ENCODE results near the gene SPEN. TPM values are rescaled to one million over a fixed set of nuclear protein-coding genes. Genes with fewer than 3 reads are reported as not detected.

Gene SPEN
- total and polyA plus RNA-seq, 9 donors: 22.8 to 44.3 (median 33.3) TPM

GRCh38 chr1:15981679-15982078, 134.2 kb downstream of the SPEN start:
- no peaks in the 10 kb centered on the region for H3K4me1 ChIP-seq (ENCODE audit: control insufficient read depth, insufficient read depth, low read length)
- H3K4me3 ChIP-seq (ENCODE audit: low read length): no peak overlapping the region
- no peaks in the 10 kb centered on the region for H3K27me3 ChIP-seq (ENCODE audit: control insufficient read depth, insufficient read depth, low read length)
- no peaks in the 10 kb centered on the region for H3K36me3 ChIP-seq (ENCODE audit: control insufficient read depth, insufficient read depth, low read length)
- peaks cover 1% of the 10 kb centered on the region for H3K9me3 ChIP-seq (replicated peaks; ENCODE audit: control insufficient read depth, low read depth, low read length)
- no peak for DNase-seq
- WGBS (ENCODE audit: insufficient coverage): no CpG with 5 or more reads among the region's 3 CpGs
- H3K27ac ChIP-seq (ENCODE audit: low read length): no peak overlapping the region

- Histone ChIP-seq H3K36me3 (ENCODE audit: control insufficient read depth, insufficient read depth, low read length) (no peaks in the 10 kb centered on the region), H3K9me3 (replicated peaks; ENCODE audit: control insufficient read depth, low read depth, low read length) (no peaks in the 10 kb centered on the region), H3K27ac (ENCODE audit: low read length) (no peak overlapping the region), H3K27me3 (ENCODE audit: control insufficient read depth, insufficient read depth, low read length) (no peaks in the 10 kb centered on the region), H3K4me1 (ENCODE audit: control insufficient read depth, insufficient read depth, low read length) (no peaks in the 10 kb centered on the region), H3K4me3 (ENCODE audit: low read length) (no peak overlapping the region)
- 40% methylated on average over 1 of the region's 1 CpG for WGBS (ENCODE audit: insufficient coverage)
- DNase-seq: no peak
Observed at GRCh38 chr1:15983275-15983674, 135.8 kb downstream of the SPEN start.

DNA sequence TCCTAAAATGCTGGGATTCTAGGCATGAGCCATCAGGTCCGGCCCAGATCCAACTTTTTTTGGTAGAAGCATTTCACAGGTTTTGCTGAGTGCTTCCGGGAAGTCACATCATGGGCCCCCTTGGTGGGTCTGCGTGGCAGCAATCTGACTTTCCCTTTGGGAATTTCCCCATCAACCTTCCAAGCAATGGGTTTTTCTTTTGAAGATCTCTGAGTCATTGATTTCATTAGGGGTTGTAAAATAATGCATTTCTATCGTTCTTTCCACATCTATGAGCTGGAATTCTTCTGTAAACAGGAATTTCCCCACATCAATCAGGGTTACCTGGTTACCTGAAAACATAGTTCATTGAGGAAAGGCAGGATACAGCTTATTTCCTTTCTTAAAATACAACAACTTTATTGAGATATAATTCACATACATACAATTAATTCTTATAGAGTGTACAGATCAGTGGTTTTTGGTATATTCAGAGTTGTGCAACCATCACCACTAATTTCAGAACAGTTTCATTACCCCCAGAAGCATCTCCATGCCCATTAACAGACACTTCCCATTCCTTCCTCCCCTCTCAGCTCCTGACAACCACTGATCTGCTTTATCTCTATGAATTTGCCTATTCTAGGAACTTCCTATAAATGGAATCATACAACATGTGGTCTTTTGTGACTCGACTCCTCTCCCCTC, 138.2 kb downstream of the SPEN start:
- no peak for DNase-seq
- H3K36me3 ChIP-seq (ENCODE audit: control insufficient read depth, insufficient read depth, low read length): no peaks in the 10 kb centered on the region
- H3K27ac ChIP-seq (ENCODE audit: low read length): no peak overlapping the region
- peaks cover 2% of the 10 kb centered on the region for H3K27me3 ChIP-seq (ENCODE audit: control insufficient read depth, insufficient read depth, low read length)
- 78% methylated on average over 1 of the region's 5 CpGs for WGBS (ENCODE audit: insufficient coverage)
- H3K4me1 ChIP-seq (ENCODE audit: control insufficient read depth, insufficient read depth, low read length): no peaks in the 10 kb centered on the region
- no peak overlapping the region for H3K4me3 ChIP-seq (ENCODE audit: low read length)
- no peaks in the 10 kb centered on the region for H3K9me3 ChIP-seq (replicated peaks; ENCODE audit: control insufficient read depth, low read depth, low read length)

- H3K4me3 ChIP-seq (ENCODE audit: low read length): no peak overlapping the region
- DNase-seq: no peak
- WGBS (ENCODE audit: insufficient coverage): 78% methylated on average over 6 of the region's 13 CpGs
- H3K4me1 ChIP-seq (ENCODE audit: control insufficient read depth, insufficient read depth, low read length): no peaks in the 10 kb centered on the region
- H3K36me3 ChIP-seq (ENCODE audit: control insufficient read depth, insufficient read depth, low read length): no peaks in the 10 kb centered on the region
- no peak overlapping the region for H3K27ac ChIP-seq (ENCODE audit: low read length)
- H3K9me3 ChIP-seq (replicated peaks; ENCODE audit: control insufficient read depth, low read depth, low read length): no peaks in the 10 kb centered on the region
- peaks cover 2% of the 10 kb centered on the region for H3K27me3 ChIP-seq (ENCODE audit: control insufficient read depth, insufficient read depth, low read length)
Observed at GRCh38 chr1:15988856-15989736, 141.6 kb downstream of the SPEN start.

GRCh38 chr1:15989776-15990175, 142.3 kb downstream of the SPEN start:
- 84% methylated on average over 8 of the region's 9 CpGs for WGBS (ENCODE audit: insufficient coverage)
- H3K4me1 ChIP-seq (ENCODE audit: control insufficient read depth, insufficient read depth, low read length): no peaks in the 10 kb centered on the region
- no peaks in the 10 kb centered on the region for H3K9me3 ChIP-seq (replicated peaks; ENCODE audit: control insufficient read depth, low read depth, low read length)
- no peak overlapping the region for H3K27ac ChIP-seq (ENCODE audit: low read length)
- H3K36me3 ChIP-seq (ENCODE audit: control insufficient read depth, insufficient read depth, low read length): no peaks in the 10 kb centered on the region
- no peak overlapping the region for H3K4me3 ChIP-seq (ENCODE audit: low read length)
- peaks cover 2% of the 10 kb centered on the region for H3K27me3 ChIP-seq (ENCODE audit: control insufficient read depth, insufficient read depth, low read length)
- DNase-seq: no peak

Other genes with a start within 250 kb of the SPEN start
- 20.6 TPM for gene DDI2, start 230.2 kb upstream of the SPEN start, total RNA-seq
- gene DDI2, start 230.2 kb upstream of the SPEN start, polyA plus RNA-seq (ENCODE audit: insufficient read depth in 1 of 8, insufficient read length in 8 of 8, low replicate concordance in 1 of 8): 10 to 100 TPM; 12.3 to 24.1 (median 18.2) TPM
- gene PLEKHM2, start 163.4 kb upstream of the SPEN start, total RNA-seq: 29.9 TPM
- 10 to 100 TPM; 40.2 to 55.6 (median 51.1) TPM for gene PLEKHM2, start 163.4 kb upstream of the SPEN start, polyA plus RNA-seq (ENCODE audit: insufficient read depth in 1 of 8, insufficient read length in 8 of 8, low replicate concordance in 1 of 8)
- 5.8 TPM for gene SLC25A34, start 111.4 kb upstream of the SPEN start, total RNA-seq
- 1 to 10 TPM; 3.6 to 7.4 (median 5.7) TPM for gene SLC25A34, start 111.4 kb upstream of the SPEN start, polyA plus RNA-seq (ENCODE audit: insufficient read depth in 1 of 8, insufficient read length in 8 of 8, low replicate concordance in 1 of 8)
- not detected for gene TMEM82, start 105.2 kb upstream of the SPEN start, total RNA-seq
- gene TMEM82, start 105.2 kb upstream of the SPEN start, polyA plus RNA-seq (ENCODE audit: insufficient read depth in 1 of 8, insufficient read length in 8 of 8, low replicate concordance in 1 of 8): 1 to 10 TPM in 1 of 8 donors, under 1 TPM in 1, not detected in 6; 0.17 to 1.4 TPM
- 17.3 TPM for gene FBLIM1, start 88.9 kb upstream of the SPEN start, total RNA-seq
- gene FBLIM1, start 88.9 kb upstream of the SPEN start, polyA plus RNA-seq (ENCODE audit: insufficient read depth in 1 of 8, insufficient read length in 8 of 8, low replicate concordance in 1 of 8): 10 to 100 TPM; 19.3 to 41.4 (median 27.4) TPM
- 8.6 TPM for gene UQCRHL, start 40.1 kb upstream of the SPEN start, total RNA-seq
- 1 to 10 TPM in 4 of 8 donors, under 1 TPM in 4; 0.52 to 2.2 (median 1.1) TPM for gene UQCRHL, start 40.1 kb upstream of the SPEN start, polyA plus RNA-seq (ENCODE audit: insufficient read depth in 1 of 8, insufficient read length in 8 of 8, low replicate concordance in 1 of 8)
- gene ZBTB17, start 128.4 kb downstream of the SPEN start, total RNA-seq: 27.4 TPM
- 10 to 100 TPM; 23.8 to 29.1 (median 25.8) TPM for gene ZBTB17, start 128.4 kb downstream of the SPEN start, polyA plus RNA-seq (ENCODE audit: insufficient read depth in 1 of 8, insufficient read length in 8 of 8, low replicate concordance in 1 of 8)
- gene SRARP, start 156.5 kb downstream of the SPEN start, total RNA-seq: not detected
- gene SRARP, start 156.5 kb downstream of the SPEN start, polyA plus RNA-seq (ENCODE audit: insufficient read depth in 1 of 8, insufficient read length in 8 of 8, low replicate concordance in 1 of 8): under 1 TPM in 2 of 8 donors, not detected in 6; 0.08 to 0.10 TPM
- 39.5 TPM for gene HSPB7, start 170.3 kb downstream of the SPEN start, total RNA-seq
- gene HSPB7, start 170.3 kb downstream of the SPEN start, polyA plus RNA-seq (ENCODE audit: insufficient read depth in 1 of 8, insufficient read length in 8 of 8, low replicate concordance in 1 of 8): 100 to 1,000 TPM in 6 of 8 donors, 10 to 100 TPM in 2; 88.2 to 165 (median 142) TPM
- 0.27 TPM for gene CLCNKA, start 174.3 kb downstream of the SPEN start, total RNA-seq
- gene CLCNKA, start 174.3 kb downstream of the SPEN start, polyA plus RNA-seq (ENCODE audit: insufficient read depth in 1 of 8, insufficient read length in 8 of 8, low replicate concordance in 1 of 8): 1 to 10 TPM in 2 of 8 donors, under 1 TPM in 6; 0.33 to 1.2 (median 0.73) TPM
- 0.40 TPM for gene CLCNKB, start 196.1 kb downstream of the SPEN start, total RNA-seq
- gene CLCNKB, start 196.1 kb downstream of the SPEN start, polyA plus RNA-seq (ENCODE audit: insufficient read depth in 1 of 8, insufficient read length in 8 of 8, low replicate concordance in 1 of 8): under 1 TPM in 7 of 8 donors, not detected in 1; 0.11 to 0.53 (median 0.16) TPM
- gene FAM131C, start 225.9 kb downstream of the SPEN start, total RNA-seq: 0.09 TPM
- under 1 TPM in 6 of 8 donors, not detected in 2; 0.09 to 0.53 (median 0.15) TPM for gene FAM131C, start 225.9 kb downstream of the SPEN start, polyA plus RNA-seq (ENCODE audit: insufficient read depth in 1 of 8, insufficient read length in 8 of 8, low replicate concordance in 1 of 8)

Data from muscle of leg (tissue), 11 donors.